ENCODE results near the gene CLCNKB. TPM values are rescaled to one million over a fixed set of nuclear protein-coding genes. Genes with fewer than 3 reads are reported as not detected.

The CLCNKB gene
- total and polyA plus RNA-seq, 2 of the 4 experiments (the other 2 are of a cell fraction): 0.09 TPM; not detected in 1

DNA sequence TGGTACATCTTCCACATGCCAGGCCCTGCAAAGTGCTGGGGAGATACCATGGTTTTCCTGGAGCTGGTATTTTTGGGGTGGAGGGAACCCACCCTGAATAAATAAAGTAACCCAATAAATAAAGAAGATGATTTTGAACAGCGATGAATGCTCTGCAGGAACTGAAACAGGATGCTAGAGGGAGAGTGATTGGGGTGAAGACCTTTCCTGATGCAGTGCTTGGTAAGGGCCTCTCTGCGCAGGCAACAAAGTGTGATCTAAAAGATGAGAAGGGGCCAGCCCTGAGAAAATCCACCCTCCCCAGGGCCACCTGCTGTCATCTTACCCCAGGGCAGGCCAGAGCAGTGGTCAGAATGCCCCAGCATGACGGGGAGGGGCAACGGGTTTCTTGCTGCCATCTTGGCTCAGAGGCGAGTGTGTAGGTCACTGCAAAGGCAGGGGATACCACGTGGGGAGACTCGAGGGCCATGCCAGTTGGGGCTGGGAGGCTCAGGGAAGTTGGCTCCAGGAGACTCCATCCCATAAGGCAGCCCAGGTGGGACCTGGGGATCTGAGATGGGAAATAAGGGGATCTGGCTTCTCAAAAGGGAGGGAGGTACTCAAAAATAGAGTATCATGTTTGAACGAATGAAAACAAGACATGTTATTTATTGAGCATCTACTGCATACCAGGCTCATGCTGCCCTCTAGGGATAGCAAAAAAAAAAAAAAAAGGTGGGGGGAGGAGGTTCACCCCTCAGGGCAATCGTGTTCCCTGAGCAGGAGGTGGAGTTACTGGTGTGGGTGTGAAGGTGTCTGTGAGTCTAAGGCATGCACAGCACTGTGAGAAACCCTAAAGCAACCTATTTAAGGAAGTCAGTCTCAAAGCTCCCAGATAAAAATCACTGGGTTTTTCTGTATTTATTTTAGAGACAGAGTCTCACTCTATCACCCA, 36.8 kb upstream of the CLCNKB start:
- dilution Hi-C loops (cut with HindIII; ENCODE audit: low sequenced_read_pairs, unreplicated experiment): no loop called here
- intact Hi-C loops (cut with micrococcal nuclease): loop anchor here (5.0 kb wide), 1 partner anchor 215 kb away; no protein-coding TSS in a partner anchor
- H3K18ac ChIP-seq (ENCODE audit: low read depth, low read length): no peak overlapping the region
- TF ChIP-seq MAFK (IDR thresholded peaks at IDR 0.05; ENCODE audit: low read depth, low read length): no peak
- TF ChIP-seq RAD21 (IDR thresholded peaks at IDR 0.05; ENCODE audit: low read length): peak; percentile 53
- TF ChIP-seq, protein P1, sequence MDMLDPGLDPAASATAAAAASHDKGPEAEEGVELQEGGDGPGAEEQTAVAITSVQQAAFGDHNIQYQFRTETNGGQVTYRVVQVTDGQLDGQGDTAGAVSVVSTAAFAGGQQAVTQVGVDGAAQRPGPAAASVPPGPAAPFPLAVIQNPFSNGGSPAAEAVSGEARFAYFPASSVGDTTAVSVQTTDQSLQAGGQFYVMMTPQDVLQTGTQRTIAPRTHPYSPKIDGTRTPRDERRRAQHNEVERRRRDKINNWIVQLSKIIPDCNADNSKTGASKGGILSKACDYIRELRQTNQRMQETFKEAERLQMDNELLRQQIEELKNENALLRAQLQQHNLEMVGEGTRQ (IDR thresholded peaks at IDR 0.05; ENCODE audit: low read depth, low read length): no peak
- no peak for TF ChIP-seq MXI1 (IDR thresholded peaks at IDR 0.05; ENCODE audit: borderline replicate concordance, low read depth, low read length)
- no peak for TF ChIP-seq CEBPB (IDR thresholded peaks at IDR 0.05; ENCODE audit: low read depth, low read length)
- TF ChIP-seq, protein P2, sequence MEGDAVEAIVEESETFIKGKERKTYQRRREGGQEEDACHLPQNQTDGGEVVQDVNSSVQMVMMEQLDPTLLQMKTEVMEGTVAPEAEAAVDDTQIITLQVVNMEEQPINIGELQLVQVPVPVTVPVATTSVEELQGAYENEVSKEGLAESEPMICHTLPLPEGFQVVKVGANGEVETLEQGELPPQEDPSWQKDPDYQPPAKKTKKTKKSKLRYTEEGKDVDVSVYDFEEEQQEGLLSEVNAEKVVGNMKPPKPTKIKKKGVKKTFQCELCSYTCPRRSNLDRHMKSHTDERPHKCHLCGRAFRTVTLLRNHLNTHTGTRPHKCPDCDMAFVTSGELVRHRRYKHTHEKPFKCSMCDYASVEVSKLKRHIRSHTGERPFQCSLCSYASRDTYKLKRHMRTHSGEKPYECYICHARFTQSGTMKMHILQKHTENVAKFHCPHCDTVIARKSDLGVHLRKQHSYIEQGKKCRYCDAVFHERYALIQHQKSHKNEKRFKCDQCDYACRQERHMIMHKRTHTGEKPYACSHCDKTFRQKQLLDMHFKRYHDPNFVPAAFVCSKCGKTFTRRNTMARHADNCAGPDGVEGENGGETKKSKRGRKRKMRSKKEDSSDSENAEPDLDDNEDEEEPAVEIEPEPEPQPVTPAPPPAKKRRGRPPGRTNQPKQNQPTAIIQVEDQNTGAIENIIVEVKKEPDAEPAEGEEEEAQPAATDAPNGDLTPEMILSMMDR (conservative IDR thresholded peaks at IDR 0.05; ENCODE audit: low read depth, low read length): peak; percentile 40
- TF ChIP-seq FOS (IDR thresholded peaks at IDR 0.05; ENCODE audit: low read depth, low read length): no peak
- no peak for TF ChIP-seq CHD1 (IDR thresholded peaks at IDR 0.05; ENCODE audit: low read depth, low read length)
- no peak for TF ChIP-seq RFX5 (IDR thresholded peaks at IDR 0.05; ENCODE audit: low read depth, low read length)
- no peak for TF ChIP-seq RCOR1 (IDR thresholded peaks at IDR 0.05; ENCODE audit: insufficient replicate concordance, low read length)
- TF ChIP-seq SMC3 (IDR thresholded peaks at IDR 0.05; ENCODE audit: low read depth, low read length): peak; percentile 36
- no peak for TF ChIP-seq NFE2L2 (IDR thresholded peaks at IDR 0.05; ENCODE audit: low read depth, low read length)
- peak; percentile 38; the same call in 1 of the 2 replicates for TF ChIP-seq MAZ (IDR thresholded peaks at IDR 0.05; ENCODE audit: borderline replicate concordance, low read depth, low read length)
- TF ChIP-seq POLR2A (IDR thresholded peaks at IDR 0.05; ENCODE audit: low read depth, low read length): no peak
- no peak for TF ChIP-seq BHLHE40 (IDR thresholded peaks at IDR 0.05; ENCODE audit: low read depth, low read length)

More for the DNA sequence above, 36.8 kb upstream of the CLCNKB start:
- H3K14ac ChIP-seq (replicated peaks; ENCODE audit: low read depth, low read length): no peak overlapping the region
- H3K9me1 ChIP-seq (ENCODE audit: insufficient read depth, low read length): no peaks in the 10 kb centered on the region
- H3K4ac ChIP-seq (ENCODE audit: low read depth, low read length): no peak overlapping the region
- no peak overlapping the region for H2BK15ac ChIP-seq (ENCODE audit: low read depth, low read length)
- H3K9me3 ChIP-seq (ENCODE audit: control insufficient read depth, insufficient read depth, low read length): no peaks in the 10 kb centered on the region
- no peak overlapping the region for H3K23ac ChIP-seq (ENCODE audit: low read depth, low read length)
- no peak overlapping the region for H2AK9ac ChIP-seq (replicated peaks; ENCODE audit: low read depth, low read length, poor library complexity)
- H2AFZ ChIP-seq (replicated peaks; ENCODE audit: low read length, poor library complexity): no peak overlapping the region
- H3K56ac ChIP-seq (ENCODE audit: extremely low read depth, insufficient read depth, low read length): no peak overlapping the region
- H3K79me1 ChIP-seq (ENCODE audit: low read depth in 1 of 2, low read length in 2 of 2): no peaks in the 10 kb centered on the region
- no peak overlapping the region for H2BK5ac ChIP-seq (ENCODE audit: low read depth, low read length, poor library complexity, severe bottlenecking)
- in situ Hi-C loops (cut with MboI; ENCODE audit: low sequenced_read_pairs): no loop called here
- H3K4me3 ChIP-seq (ENCODE audit: insufficient read depth, low read depth, low read length): no peak overlapping the region
- H3K27ac ChIP-seq (ENCODE audit: insufficient read depth, low read length): no peak overlapping the region
- ATAC-seq (ENCODE audit: low read depth): peak; percentile 40; the same call in 1 of the 2 replicates
- 0 out of 2 replicates have a peak, but pooled peaks cover 4% of the 10 kb centered on the region for H4K20me1 ChIP-seq (ENCODE audit: insufficient read depth, low read length)
- DNase-seq: peak; percentile 18
- H4K8ac ChIP-seq (ENCODE audit: low read depth in 2 of 2, low read length in 2 of 2): no peak overlapping the region
- H3K4me1 ChIP-seq (ENCODE audit: control insufficient read depth, insufficient read depth, low read length): no peaks in the 10 kb centered on the region
- H3K9ac ChIP-seq (ENCODE audit: low read depth, low read length): no peak overlapping the region
- H2BK20ac ChIP-seq (ENCODE audit: low read depth, low read length): no peak overlapping the region
- no peak overlapping the region for H2BK120ac ChIP-seq (ENCODE audit: low read depth, low read length)
- no peak overlapping the region for H3K4me2 ChIP-seq (ENCODE audit: low read depth, low read length)
- H3K27me3 ChIP-seq (ENCODE audit: control insufficient read depth, insufficient read depth, low read length): peaks cover 4% of the 10 kb centered on the region; the same call in 1 of the 2 replicates
- ChIA-PET CTCF (interaction anchor here (0.6 to 1.5 kb wide), 6 partner anchors 12 to 319 kb away, joined by 3 to 7 read pairs (median 4); no protein-coding TSS in a partner anchor), POLR2A (ENCODE audit: unreplicated experiment) (no interaction called here)
- BruUV-seq (replicated peaks): no TSS peak
- no peak overlapping the region for H4K5ac ChIP-seq (ENCODE audit: low read depth, low read length)
- WGBS, 2 experiments (ENCODE audit: extremely low coverage in 2 of 2, insufficient read length in 1 of 2): 100% methylated on average over 1 of the region's 9 CpGs; no CpG with 5 or more reads in 1 of the 2 experiments
- H4K91ac ChIP-seq (ENCODE audit: insufficient read depth, low read depth, low read length): no peak overlapping the region
- no peaks in the 10 kb centered on the region for H3K36me3 ChIP-seq (ENCODE audit: control insufficient read depth, insufficient read depth, low read length)
- H2AK5ac ChIP-seq (ENCODE audit: low read depth, low read length): no peak overlapping the region
